Lower lobe of right lung (tissue), 2 donors: ENCODE results near the gene HSD11B2. TPM values are rescaled to one million over a fixed set of nuclear protein-coding genes. Genes with fewer than 3 reads are reported as not detected.
A peak's percentile ranks its signal among the peaks of the same experiment; 100 is the strongest.

Experiments used
- ATAC-seq, 2 donors: fragments of 200-7000 bp; cut with Tn5 transposase; one replicate each; pipeline ENCODE4 v1.9.1; 2020 to 2022; ENCODE audit warnings: mild to moderate bottlenecking in 2 of 2, moderate library complexity in 2 of 2
- DNase-seq: peaks from one replicate; pipeline ENCODE4 v3.0.0-alpha.2; 2020
- H3K27ac ChIP-seq: fragments of 200-600 bp; one replicate; pipeline ENCODE4 v1.8.0; 2022
- H3K27me3 ChIP-seq: fragments of 200-600 bp; one replicate; pipeline ENCODE4 v1.8.0; 2022; ENCODE audit warnings: low read depth
- H3K36me3 ChIP-seq: fragments of 200-600 bp; one replicate; pipeline ENCODE4 v1.8.0; 2022; ENCODE audit warnings: mild to moderate bottlenecking
- H3K4me1 ChIP-seq: fragments of 200-600 bp; one replicate; pipeline ENCODE4 v1.8.0; 2022
- H3K4me3 ChIP-seq: fragments of 200-600 bp; one replicate; pipeline ENCODE4 v1.8.0; 2022; ENCODE audit warnings: mild to moderate bottlenecking
- H3K9me3 ChIP-seq: fragments of 200-600 bp; one replicate; pipeline ENCODE4 v1.8.0; 2022
- CTCF ChIP-seq: fragments of 200-600 bp; IDR thresholded peaks from one replicate; pipeline ENCODE4 v1.8.0; 2022; ENCODE audit warnings: antibody characterized with exemption, mild to moderate bottlenecking
- intact Hi-C: fragments of 100-400 bp; cut with DNase I; formaldehyde crosslinking; loops from one replicate; pipeline ENCODE4 v1.11.0; 2022
- total RNA-seq: library from RNA; stranded (reverse); fragmentation: NEBNext Ultra II Directional; extraction: Animal tissue kit (Norgen Biotek cat#: 25700); gene quantifications from one replicate; pipeline ENCODE4 v1.2.1, GENCODE V29; 2021
- donor health status: DM: no; HTN: yes; CAD: no; lungs with severe emphysema.

HSD11B2 gene
- total RNA-seq, 1 donor from 2014 or later, result 2.9 TPM

DNA sequence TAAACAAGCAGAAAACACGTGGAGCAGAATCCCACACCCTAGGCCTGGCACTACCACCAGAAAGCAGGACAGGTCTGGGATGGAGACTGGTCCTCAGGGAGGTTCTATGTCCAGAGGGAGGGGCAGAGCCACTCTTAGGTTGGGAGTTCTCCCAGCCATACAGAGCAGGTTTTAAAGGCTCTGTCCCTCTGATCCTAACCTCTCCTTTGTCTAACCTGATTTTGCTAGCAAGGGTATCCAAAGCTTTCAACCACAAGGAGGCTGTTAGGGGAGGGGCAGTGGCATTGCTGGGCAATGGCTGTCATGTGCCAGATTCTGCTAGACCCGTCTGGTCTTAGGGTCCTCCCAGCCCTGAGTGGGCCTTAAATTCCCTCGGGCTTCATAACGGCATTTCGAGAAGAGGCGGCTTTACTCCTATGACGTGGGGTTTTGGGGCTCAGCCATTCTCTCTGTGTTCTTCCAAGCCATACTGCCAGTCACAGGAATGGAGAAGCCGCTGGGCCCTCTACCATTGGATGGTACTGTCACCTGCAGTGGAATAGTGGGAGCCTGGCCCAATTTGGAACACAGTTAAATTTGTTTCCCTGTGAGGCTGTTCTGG lies 43.3 kb upstream of the HSD11B2 start:
- DNase-seq (no peak), ATAC-seq (no peak)
- Histone ChIP-seq H3K4me3 (no peak overlapping the region), H3K27me3 (peaks cover 1% of the 10 kb centered on the region), H3K9me3 (no peaks in the 10 kb centered on the region), H3K36me3 (peaks cover 4% of the 10 kb centered on the region), H3K27ac (no peak overlapping the region), H3K4me1 (peaks cover 33% of the 10 kb centered on the region)
- intact Hi-C loops, result no loop called here
- no peak for TF ChIP-seq CTCF

GRCh38 chr16:67388191-67388590 lies 42.7 kb upstream of the HSD11B2 start:
- DNase-seq, result no peak
- intact Hi-C loops, result no loop called here

GRCh38 chr16:67388591-67388990 lies 42.3 kb upstream of the HSD11B2 start:
- no peak for TF ChIP-seq CTCF
- Histone ChIP-seq H3K27ac (no peak overlapping the region), H3K9me3 (no peaks in the 10 kb centered on the region), H3K27me3 (peaks cover 7% of the 10 kb centered on the region), H3K4me3 (no peak overlapping the region), H3K4me1 (peaks cover 42% of the 10 kb centered on the region), H3K36me3 (peaks cover 4% of the 10 kb centered on the region)
- ATAC-seq (no peak), DNase-seq (no peak)
- intact Hi-C loops, result no loop called here

More at GRCh38 chr16:67388191-67388590, 42.7 kb upstream of the HSD11B2 start:
- Histone ChIP-seq H3K4me1 (peaks cover 39% of the 10 kb centered on the region), H3K27ac (no peak overlapping the region), H3K9me3 (no peaks in the 10 kb centered on the region), H3K27me3 (peaks cover 7% of the 10 kb centered on the region), H3K36me3 (peaks cover 4% of the 10 kb centered on the region), H3K4me3 (no peak overlapping the region)
- TF ChIP-seq CTCF, result no peak
- no peak for ATAC-seq

- Histone ChIP-seq H3K36me3 (peaks cover under 1% of the 10 kb centered on the region), H3K4me3 (no peak overlapping the region), H3K27ac (no peak overlapping the region), H3K27me3 (peaks cover 7% of the 10 kb centered on the region), H3K4me1 (peaks cover 52% of the 10 kb centered on the region), H3K9me3 (no peaks in the 10 kb centered on the region)
- DNase-seq, result peak; percentile 73
- peak; percentile 20 to 45 for ATAC-seq
- intact Hi-C loops, result no loop called here
- no peak for TF ChIP-seq CTCF
Measured at GRCh38 chr16:67389911-67390815, 40.8 kb upstream of the HSD11B2 start.

DNA sequence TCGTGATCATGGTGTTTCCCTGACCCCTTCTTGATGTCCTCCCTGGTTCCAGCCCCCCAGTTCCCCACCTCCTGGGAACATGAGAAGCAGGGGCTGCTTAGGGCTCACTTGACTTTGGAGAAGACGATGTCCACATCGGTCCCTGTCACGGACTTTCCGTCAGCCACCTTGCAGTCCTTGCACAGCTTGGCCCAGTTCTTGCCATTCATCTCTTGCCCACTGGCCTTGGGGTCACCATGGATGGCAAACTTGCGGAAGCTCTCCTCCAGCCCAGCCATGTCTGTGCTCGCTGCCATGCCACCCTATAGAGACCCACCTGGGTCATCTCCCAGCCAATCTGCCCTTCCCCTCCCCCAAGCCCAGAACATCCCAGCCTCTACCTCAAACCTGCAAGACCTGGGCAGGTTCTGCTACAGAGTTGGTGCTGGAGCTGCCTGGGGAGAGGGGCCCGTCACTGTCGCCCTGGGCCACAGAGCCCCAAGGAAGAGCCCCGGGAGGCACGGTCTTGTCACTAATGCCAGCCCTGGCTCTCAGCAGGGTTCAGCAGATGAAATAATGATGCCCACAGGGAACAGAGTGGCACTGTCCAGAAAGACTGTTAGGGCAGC lies 40.0 kb upstream of the HSD11B2 start:
- Histone ChIP-seq H3K36me3 (no peaks in the 10 kb centered on the region), H3K9me3 (no peaks in the 10 kb centered on the region), H3K27ac (peak overlapping the region; percentile 18), H3K4me1 (peaks cover 60% of the 10 kb centered on the region), H3K4me3 (no peak overlapping the region), H3K27me3 (peaks cover 7% of the 10 kb centered on the region)
- ATAC-seq (no peak), DNase-seq (no peak)
- TF ChIP-seq CTCF, result no peak
- intact Hi-C loops, result no loop called here
